Astrocyte of the cerebellum (primary cell): ENCODE data around the gene TMEM45B.

Experiments used
- DNase-seq: peaks from one replicate; pipeline ENCODE4 v3.0.0-alpha.2; 2011; ENCODE audit warnings: low read depth
- H3K4me3 ChIP-seq: 2 replicates; pipeline ENCODE4 v1.5.1; 2011; ENCODE audit warnings: mild to moderate bottlenecking, low read depth, low read length, moderate library complexity
- in situ Hi-C: cut with HindIII; loops from 2 replicates; pipeline ENCODE4 v1.10.0; 2017; ENCODE audit warnings: low sequenced_read_pairs
- TF ChIP-seq, protein P1 (sequence below): IDR thresholded peaks from 2 replicates; pipeline ENCODE4 v1.5.1; 2012; ENCODE audit warnings: low read length, low read depth, moderate library complexity, mild to moderate bottlenecking; ENCODE audit errors: missing control alignments

Gene TMEM45B

DNA sequence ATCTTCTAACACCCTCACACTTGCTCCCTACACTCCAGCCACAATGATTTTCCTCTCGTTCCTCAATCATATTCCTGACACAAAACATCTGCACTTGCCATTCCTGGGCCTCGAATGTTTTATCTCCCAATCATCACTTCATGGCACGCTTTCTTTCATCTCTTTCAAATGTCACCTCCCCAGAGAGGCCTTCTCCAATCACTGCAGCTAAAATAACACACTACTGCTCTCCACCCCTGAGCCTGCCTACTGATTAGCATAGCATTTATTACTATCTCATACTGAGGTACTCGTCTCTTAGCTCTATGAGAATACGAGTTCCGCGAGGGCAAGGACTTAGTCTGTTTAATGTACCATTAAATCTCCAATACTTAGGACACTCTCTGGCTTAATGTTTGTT is 56.3 kb downstream of the TMEM45B start:
- in situ Hi-C loops, result no loop called here
- no peak for DNase-seq
- no peak overlapping the region for H3K4me3 ChIP-seq
- TF ChIP-seq, protein P1, sequence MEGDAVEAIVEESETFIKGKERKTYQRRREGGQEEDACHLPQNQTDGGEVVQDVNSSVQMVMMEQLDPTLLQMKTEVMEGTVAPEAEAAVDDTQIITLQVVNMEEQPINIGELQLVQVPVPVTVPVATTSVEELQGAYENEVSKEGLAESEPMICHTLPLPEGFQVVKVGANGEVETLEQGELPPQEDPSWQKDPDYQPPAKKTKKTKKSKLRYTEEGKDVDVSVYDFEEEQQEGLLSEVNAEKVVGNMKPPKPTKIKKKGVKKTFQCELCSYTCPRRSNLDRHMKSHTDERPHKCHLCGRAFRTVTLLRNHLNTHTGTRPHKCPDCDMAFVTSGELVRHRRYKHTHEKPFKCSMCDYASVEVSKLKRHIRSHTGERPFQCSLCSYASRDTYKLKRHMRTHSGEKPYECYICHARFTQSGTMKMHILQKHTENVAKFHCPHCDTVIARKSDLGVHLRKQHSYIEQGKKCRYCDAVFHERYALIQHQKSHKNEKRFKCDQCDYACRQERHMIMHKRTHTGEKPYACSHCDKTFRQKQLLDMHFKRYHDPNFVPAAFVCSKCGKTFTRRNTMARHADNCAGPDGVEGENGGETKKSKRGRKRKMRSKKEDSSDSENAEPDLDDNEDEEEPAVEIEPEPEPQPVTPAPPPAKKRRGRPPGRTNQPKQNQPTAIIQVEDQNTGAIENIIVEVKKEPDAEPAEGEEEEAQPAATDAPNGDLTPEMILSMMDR, result no peak

DNA sequence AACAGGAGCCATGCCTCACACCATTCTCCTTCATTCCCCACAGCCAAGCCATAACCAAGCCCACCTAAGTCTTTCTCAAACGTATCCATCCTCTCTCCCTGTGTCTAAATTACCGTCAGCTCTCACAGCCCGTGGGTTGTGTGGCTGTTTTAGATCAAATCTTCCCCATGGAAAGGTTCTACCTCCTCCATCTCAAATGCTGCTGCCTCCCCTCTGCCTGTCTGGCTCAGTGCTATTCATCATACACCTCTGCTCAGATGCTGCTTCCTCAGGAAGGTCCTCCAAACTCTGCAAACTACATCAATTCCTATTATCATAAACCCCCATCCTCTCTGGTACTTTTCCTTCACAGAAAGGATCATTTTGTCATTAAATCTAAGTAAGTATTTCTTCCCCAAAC is 64.7 kb downstream of the TMEM45B start:
- H3K4me3 ChIP-seq, result no peak overlapping the region
- DNase-seq, result no peak
- TF ChIP-seq, protein P1, result no peak
- in situ Hi-C loops, result no loop called here

DNA sequence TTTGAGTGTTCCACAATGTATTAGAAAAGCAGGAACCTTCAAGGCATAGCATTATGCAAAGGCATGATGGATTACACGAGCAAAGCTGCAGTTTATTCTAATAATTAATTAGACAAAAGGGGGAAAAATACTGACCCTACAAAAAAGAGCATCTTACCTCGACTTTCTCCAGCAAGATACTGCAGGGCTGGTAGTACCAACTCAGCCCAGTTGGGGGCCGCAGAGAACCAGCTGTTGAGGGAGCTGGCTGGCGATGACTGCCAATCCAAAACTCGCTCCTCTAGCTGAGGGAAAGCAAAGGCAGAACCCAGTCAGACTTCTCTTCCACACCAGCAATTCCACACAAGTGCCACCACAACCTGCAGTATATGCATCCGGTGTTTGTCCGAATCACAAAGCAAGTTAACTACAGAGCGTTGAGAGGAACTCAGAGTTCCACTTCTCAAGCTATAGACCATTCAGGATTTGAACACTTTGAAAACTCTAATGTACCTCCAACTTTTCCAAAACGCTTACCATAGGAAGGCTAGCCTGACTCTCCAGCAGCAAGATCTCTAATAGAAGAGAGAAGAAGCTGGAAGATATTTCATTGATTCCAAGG is 66.0 kb downstream of the TMEM45B start:
- no peak for DNase-seq
- in situ Hi-C loops, result no loop called here

DNA sequence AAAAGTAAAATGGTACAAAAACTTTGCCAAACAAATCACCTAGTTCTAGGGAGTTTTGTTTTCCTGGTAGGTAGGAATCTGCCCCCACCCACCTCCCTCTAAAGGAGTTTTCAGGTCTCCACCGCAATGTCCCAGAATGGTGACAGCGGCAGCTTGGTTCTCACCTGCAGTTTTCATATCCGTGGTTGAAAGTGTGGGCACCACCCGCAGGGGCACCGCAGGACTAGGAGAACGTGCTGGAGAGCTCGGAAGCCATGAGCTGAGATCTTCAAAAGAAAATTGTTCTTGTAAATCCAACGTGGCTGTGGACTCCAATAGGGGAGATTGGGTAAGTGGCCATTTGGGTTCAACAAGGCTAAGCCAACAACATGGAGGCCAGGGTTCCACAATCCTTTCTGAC is 68.9 kb downstream of the TMEM45B start:
- H3K4me3 ChIP-seq, result no peak overlapping the region
- DNase-seq, result no peak
- TF ChIP-seq, protein P1, result no peak
- in situ Hi-C loops, result no loop called here

More for the DNA sequence above, 66.0 kb downstream of the TMEM45B start:
- no peak overlapping the region for H3K4me3 ChIP-seq
- TF ChIP-seq, protein P1, result peak; percentile 72

DNA sequence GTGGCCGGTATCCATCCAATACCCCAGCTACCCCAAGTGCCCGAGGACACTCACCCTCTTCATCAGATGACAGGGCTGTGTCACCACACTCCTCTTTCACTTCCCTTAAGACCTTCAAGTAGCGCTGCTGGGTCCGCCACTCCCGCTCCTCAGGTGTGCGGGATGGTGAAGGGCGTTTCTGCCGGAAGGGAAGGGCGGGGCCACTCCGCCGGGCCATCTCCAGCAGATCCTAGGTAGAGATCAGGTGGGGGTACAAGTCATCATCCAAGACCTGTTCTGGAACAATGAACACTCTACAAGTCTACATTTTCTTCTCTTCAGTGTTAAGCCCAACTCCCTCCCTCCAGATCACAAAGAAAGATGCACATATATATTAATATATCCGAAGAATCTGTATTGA is 69.7 kb downstream of the TMEM45B start:
- TF ChIP-seq, protein P1, result no peak
- no peak overlapping the region for H3K4me3 ChIP-seq
- in situ Hi-C loops, result no loop called here
- no peak for DNase-seq

DNA sequence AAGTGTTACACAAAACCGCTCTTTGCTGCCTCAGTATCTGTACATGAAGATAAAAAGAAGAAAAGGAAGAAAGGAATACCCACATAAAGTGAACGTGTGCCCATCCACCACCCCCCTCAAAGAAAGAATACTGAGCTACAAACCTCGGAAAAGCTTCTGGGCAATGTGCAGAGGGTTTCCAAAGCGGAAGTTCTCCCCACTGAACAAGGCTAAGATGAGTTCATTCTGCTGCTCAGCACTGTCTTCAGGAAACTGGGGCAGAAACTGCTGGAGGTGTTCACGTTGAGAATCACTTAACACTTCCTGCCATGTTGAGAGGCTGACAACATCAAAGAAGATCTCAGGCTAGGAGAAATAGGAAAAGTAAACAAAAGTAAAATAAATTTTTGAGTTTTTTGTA is 72.8 kb downstream of the TMEM45B start:
- DNase-seq, result no peak
- TF ChIP-seq, protein P1, result no peak
- H3K4me3 ChIP-seq, result no peak overlapping the region
- in situ Hi-C loops, result no loop called here
